ENCODE data around the gene HEATR3.

DNA sequence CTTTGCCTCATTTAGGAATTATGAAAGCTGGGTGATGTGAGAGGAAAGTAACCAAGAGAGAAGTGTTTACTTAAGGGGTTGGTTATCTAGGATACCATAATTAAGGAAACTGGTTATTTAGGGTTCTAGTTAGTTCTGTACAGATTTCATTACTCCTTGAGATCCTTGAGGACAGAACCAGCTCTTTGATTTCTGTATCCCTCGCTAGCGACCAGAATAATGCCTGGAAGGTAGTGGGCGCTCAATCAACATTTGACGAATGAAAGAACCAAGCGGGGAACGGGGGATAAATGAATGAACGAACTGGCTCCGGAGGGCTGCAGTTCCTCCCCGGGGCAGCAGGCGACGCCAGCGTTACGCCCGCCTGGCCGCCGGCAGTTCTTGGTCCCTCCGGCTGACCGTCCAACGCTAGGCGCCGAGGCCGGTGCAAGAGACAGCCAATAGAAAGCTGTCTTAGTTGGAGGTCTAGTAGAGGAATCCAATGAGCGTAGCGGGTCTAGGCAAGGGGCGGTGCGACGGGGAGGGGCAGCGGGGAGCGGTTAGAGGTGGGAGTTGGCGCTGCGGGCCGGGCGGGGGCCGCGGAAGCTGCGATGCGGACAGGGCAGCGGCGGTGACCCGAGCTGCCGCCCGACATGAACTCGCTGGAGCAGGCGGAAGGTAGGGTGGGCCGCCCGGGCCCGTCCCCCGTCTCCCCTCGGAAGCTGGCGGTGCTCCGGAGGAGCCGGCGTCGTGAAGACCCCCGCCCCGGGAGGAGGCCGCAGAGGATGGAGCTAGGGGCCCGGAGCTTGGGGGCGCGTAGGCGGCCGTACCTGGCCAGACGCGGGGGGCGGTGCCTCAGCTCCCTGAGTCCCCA lies 40.9 kb upstream of the HEATR3 start, which contains the start of gene CNEP1R1:
- TF ChIP-seq POLR2A (IDR thresholded peaks at IDR 0.05; ENCODE audit: low read depth, low read length): peak; percentile 37; the same call in 1 of the 2 replicates
- TF ChIP-seq POLR2AphosphoS5 (IDR thresholded peaks at IDR 0.05; ENCODE audit: low read depth, low read length): no peak

Data from GM12892 (cell line).